Measurements from ENCODE around the gene EXOC6.

DNA sequence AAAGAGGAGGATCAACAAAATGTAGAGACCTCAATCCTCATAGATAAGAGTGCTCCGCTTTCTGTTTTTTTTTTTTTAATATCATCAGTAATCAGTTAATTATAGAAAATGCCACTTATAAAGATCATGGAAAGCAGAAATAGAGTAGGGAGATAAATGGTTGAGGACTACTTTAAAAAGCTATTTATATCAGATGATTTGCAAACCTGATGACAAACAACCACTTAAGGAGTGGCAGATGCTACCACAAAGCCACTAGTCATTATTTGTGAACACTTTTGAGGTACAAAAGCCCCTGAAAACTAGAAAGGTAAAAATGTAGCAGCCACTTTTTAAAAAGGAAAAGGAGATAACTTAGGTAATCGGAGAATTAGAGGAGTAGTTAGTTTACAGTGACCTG lies 113.3 kb downstream of the EXOC6 start:
- TF ChIP-seq, protein P1, sequence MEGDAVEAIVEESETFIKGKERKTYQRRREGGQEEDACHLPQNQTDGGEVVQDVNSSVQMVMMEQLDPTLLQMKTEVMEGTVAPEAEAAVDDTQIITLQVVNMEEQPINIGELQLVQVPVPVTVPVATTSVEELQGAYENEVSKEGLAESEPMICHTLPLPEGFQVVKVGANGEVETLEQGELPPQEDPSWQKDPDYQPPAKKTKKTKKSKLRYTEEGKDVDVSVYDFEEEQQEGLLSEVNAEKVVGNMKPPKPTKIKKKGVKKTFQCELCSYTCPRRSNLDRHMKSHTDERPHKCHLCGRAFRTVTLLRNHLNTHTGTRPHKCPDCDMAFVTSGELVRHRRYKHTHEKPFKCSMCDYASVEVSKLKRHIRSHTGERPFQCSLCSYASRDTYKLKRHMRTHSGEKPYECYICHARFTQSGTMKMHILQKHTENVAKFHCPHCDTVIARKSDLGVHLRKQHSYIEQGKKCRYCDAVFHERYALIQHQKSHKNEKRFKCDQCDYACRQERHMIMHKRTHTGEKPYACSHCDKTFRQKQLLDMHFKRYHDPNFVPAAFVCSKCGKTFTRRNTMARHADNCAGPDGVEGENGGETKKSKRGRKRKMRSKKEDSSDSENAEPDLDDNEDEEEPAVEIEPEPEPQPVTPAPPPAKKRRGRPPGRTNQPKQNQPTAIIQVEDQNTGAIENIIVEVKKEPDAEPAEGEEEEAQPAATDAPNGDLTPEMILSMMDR (IDR thresholded peaks at IDR 0.05), result no peak
- TF ChIP-seq POLR2A (IDR thresholded peaks at IDR 0.05) (no peak), EP300 (IDR thresholded peaks at IDR 0.05) (no peak)
